Esophagus (tissue), 2 donors: Measurements from ENCODE around the gene MYPN. TPM values are rescaled to one million over a fixed set of nuclear protein-coding genes. Genes with fewer than 3 reads are reported as not detected.

Source experiments
- H3K27ac ChIP-seq, 2 donors: one replicate each; pipeline ENCODE4 v1.5.1; 2013; ENCODE audit warnings: low read depth in 2 of 2, mild to moderate bottlenecking in 2 of 2, inconsistent platforms in 1 of 2, low read length in 1 of 2, moderate library complexity in 1 of 2
- H3K27me3 ChIP-seq, 2 donors: one replicate each; pipeline ENCODE4 v1.6.1; 2013; ENCODE audit warnings: low read length in 2 of 2, control low read depth in 1 of 2, mild to moderate bottlenecking in 1 of 2; ENCODE audit not compliant: insufficient read depth in 2 of 2, control insufficient read depth in 1 of 2
- H3K36me3 ChIP-seq, 2 donors: one replicate each; pipeline ENCODE4 v1.6.1; 2013; ENCODE audit warnings: low read length in 1 of 2; ENCODE audit not compliant: control insufficient read depth in 2 of 2, insufficient read depth in 2 of 2
- H3K4me1 ChIP-seq, 2 donors: one replicate each; pipeline ENCODE4 v1.6.1; 2013; ENCODE audit warnings: low read length in 1 of 2; ENCODE audit not compliant: control insufficient read depth in 2 of 2, insufficient read depth in 2 of 2
- H3K4me3 ChIP-seq, 2 donors: one replicate each; pipeline ENCODE4 v1.5.1; 2013; ENCODE audit warnings: low read length in 2 of 2, mild to moderate bottlenecking in 2 of 2, low read depth in 1 of 2, moderate library complexity in 1 of 2
- H3K9me3 ChIP-seq, 2 donors: one replicate each; pipeline ENCODE4 v1.6.1; 2013; ENCODE audit warnings: mild to moderate bottlenecking in 2 of 2, low read depth in 1 of 2, low read length in 1 of 2, moderate library complexity in 1 of 2; ENCODE audit not compliant: control insufficient read depth in 2 of 2, insufficient read depth in 1 of 2
- WGBS, 2 donors: extraction: QIAGEN DNeasy Blood & Tissue Kit; methylation state at CpG; one replicate each; pipeline ENCODE4 v1.1.7; 2013; 5-methylcytosine and 5-hydroxymethylcytosine counted together
- polyA plus RNA-seq, 2 donors: library from polyadenylated mRNA; stranded (reverse); fragments of 200-250 nt; gene quantifications; one replicate each; pipeline ENCODE4 v1.2.3, GENCODE V29; 2013
- donor health status: healthy with polysubstance abuse.
- donor health status: Bipolar disorder and iron deficiency.

MYPN gene
- polyA plus RNA-seq, 2 donors = 0.01 TPM; not detected in 1

GRCh38 chr10:68261132-68261856 lies 152.0 kb downstream of the MYPN start:
- H3K4me3 ChIP-seq = no peak overlapping the region
- 87 to 88% methylated on average over 8 of the region's 8 CpGs for WGBS, 2 donors

More at GRCh38 chr10:68261132-68261856, 152.0 kb downstream of the MYPN start:
- H3K36me3 ChIP-seq = no peaks in the 10 kb centered on the region
- H3K9me3 ChIP-seq = no peaks in the 10 kb centered on the region
- no peaks in the 10 kb centered on the region for H3K4me1 ChIP-seq
- no peak overlapping the region for H3K27ac ChIP-seq
- no peaks in the 10 kb centered on the region for H3K27me3 ChIP-seq

Other genes with a start within 250 kb of the MYPN start
- gene SIRT1, start 224.8 kb upstream of the MYPN start, polyA plus RNA-seq = 1 to 10 TPM; 5.6 to 6.5 TPM
- gene HERC4, start 34.2 kb upstream of the MYPN start, polyA plus RNA-seq = 10 to 100 TPM; 11.8 to 13.3 TPM
- gene ATOH7, start 122.6 kb downstream of the MYPN start, polyA plus RNA-seq = under 1 TPM in 1 of 2 donors, not detected in 1; 0.02 TPM
- 10 to 100 TPM; 83.3 to 87.4 TPM for gene HNRNPH3, start 222.6 kb downstream of the MYPN start, polyA plus RNA-seq
- 1 to 10 TPM; 1.1 to 1.2 TPM for gene PBLD, start 223.4 kb downstream of the MYPN start, polyA plus RNA-seq